PC-3 (cell line): ENCODE results near the gene SARNP. TPM values are rescaled to one million over a fixed set of nuclear protein-coding genes. Genes with fewer than 3 reads are reported as not detected.
"Not testable (repeated sequence)": the region's sequence is repeated elsewhere in the genome, so short reads cannot be mapped to it uniquely, and the experiment has no call there.

Experiments
- ATAC-seq: fragments of 200-7000 bp; cut with Tn5 transposase; 2 replicates; pipeline ENCODE4 v1.9.1; 2020; ENCODE audit warnings: mild to moderate bottlenecking, moderate library complexity
- Bru-seq: library from RNA; stranded (reverse); fragments of 400-500 nt; gene quantifications from one replicate; lab custom pipeline; 2021; lab: Mats Ljungman, UMichigan
- BruChase-seq, 2 experiments: library from RNA; stranded (reverse); fragments of 400-500 nt; gene quantifications; one replicate each; lab custom pipeline; 2021; lab: Mats Ljungman, UMichigan
- BruUV-seq: library from RNA; stranded (reverse); fragments of 400-500 nt; replicated peaks from 2 replicates; lab custom pipeline; 2021; lab: Mats Ljungman, UMichigan
- CTCF ChIA-PET: fragments of 300-600 bp; sonication (Branson Sonifier 250); formaldehyde crosslinking; loops from one replicate; lab custom pipeline; 2022; ENCODE audit warnings: antibody characterized with exemption; lab: Charles Lee
- POLR2A ChIA-PET: fragments of 300-600 bp; sonication (Branson Sonifier 250); formaldehyde crosslinking; loops from one replicate; lab custom pipeline; 2022; ENCODE audit warnings: antibody characterized with exemption; ENCODE audit not compliant: unreplicated experiment; lab: Charles Lee
- DNase-seq: peaks from one replicate; pipeline ENCODE4 v3.0.0-alpha.2; 2015
- H2AFZ ChIP-seq: fragments of 300-600 bp; sonication (generic); 2 replicates; pipeline ENCODE4 v1.6.0; 2016; ENCODE audit warnings: antibody characterized with exemption, low read length
- H3F3A ChIP-seq: fragments of 300-600 bp; sonication (generic); one replicate; pipeline ENCODE4 v1.6.0; 2017; ENCODE audit warnings: antibody characterized with exemption, low read length, control low read depth, mild to moderate bottlenecking; ENCODE audit not compliant: unreplicated experiment
- H3K27ac ChIP-seq: fragments of 300-600 bp; sonication (generic); 2 replicates; pipeline ENCODE4 v1.5.1; 2016; ENCODE audit warnings: mild to moderate bottlenecking, low read length
- H3K27me3 ChIP-seq: fragments of 300-600 bp; sonication (generic); 2 replicates; pipeline ENCODE4 v1.6.1; 2016; ENCODE audit warnings: low read length, mixed read lengths
- H3K36me3 ChIP-seq: fragments of 300-600 bp; sonication (generic); 2 replicates; pipeline ENCODE4 v1.6.1; 2016; ENCODE audit warnings: low read depth, mixed run types, low read length, mixed read lengths
- H3K4me1 ChIP-seq: fragments of 300-600 bp; sonication (generic); 2 replicates; pipeline ENCODE4 v1.5.1; 2016; ENCODE audit warnings: low read length; ENCODE audit not compliant: insufficient read depth
- H3K4me2 ChIP-seq: fragments of 300-600 bp; sonication (generic); 2 replicates; pipeline ENCODE4 v1.6.0; 2016; ENCODE audit warnings: low read length
- H3K4me3 ChIP-seq: fragments of 300-600 bp; sonication (generic); 2 replicates; pipeline ENCODE4 v1.5.1; 2016; ENCODE audit warnings: mild to moderate bottlenecking, low read length, mixed read lengths
- H3K79me2 ChIP-seq: fragments of 300-600 bp; sonication (generic); 2 replicates; pipeline ENCODE4 v1.6.1; 2017; ENCODE audit warnings: low read length, mixed read lengths
- H3K9ac ChIP-seq: fragments of 300-600 bp; sonication (generic); 2 replicates; pipeline ENCODE4 v1.6.0; 2016; ENCODE audit warnings: mild to moderate bottlenecking, low read length
- H3K9me2 ChIP-seq: fragments of 300-600 bp; sonication (generic); replicated peaks from 2 replicates; pipeline ENCODE4 v1.6.1; 2016; ENCODE audit warnings: mixed run types, low read length, mixed read lengths
- H3K9me3 ChIP-seq: fragments of 300-600 bp; sonication (generic); 2 replicates; pipeline ENCODE4 v1.6.1; 2016; ENCODE audit warnings: low read length, mixed read lengths
- H4K20me1 ChIP-seq: fragments of 300-600 bp; sonication (generic); 2 replicates; pipeline ENCODE4 v1.6.1; 2016; ENCODE audit warnings: low read length, mixed read lengths
- CTCF ChIP-seq: fragments of 300-600 bp; sonication (generic); conservative IDR thresholded peaks from 2 replicates; pipeline ENCODE4 v1.5.1; 2017; ENCODE audit warnings: antibody characterized with exemption, low read depth, mild to moderate bottlenecking, low read length
- EZH2 ChIP-seq: fragments of 300-600 bp; sonication (generic); IDR thresholded peaks from one replicate; pipeline ENCODE4 v1.6.1; 2017; ENCODE audit warnings: antibody characterized with exemption, mild to moderate bottlenecking, low read length; ENCODE audit not compliant: unreplicated experiment
- EZH2phosphoT487 ChIP-seq: fragments of 300-600 bp; sonication (generic); IDR thresholded peaks from 2 replicates; pipeline ENCODE4 v1.6.1; 2018; ENCODE audit warnings: mild to moderate bottlenecking, antibody characterized with exemption, low read length, borderline replicate concordance
- intact Hi-C: fragments of 100-400 bp; cut with micrococcal nuclease; formaldehyde crosslinking; loops from 2 replicates; pipeline ENCODE4 v1.9.0; 2023
- long read RNA-seq: library from polyadenylated mRNA; unstranded; transcript quantifications from one replicate; pipeline ENCODE4 v2.0.0, GENCODE V29; 2021; ENCODE audit not compliant: unreplicated experiment
- total RNA-seq: library from RNA; depleted of rRNA; stranded (reverse); fragments of >200 nt; gene quantifications from 2 replicates; pipeline ENCODE4 v1.2.3, GENCODE V29; 2014; rRNA removed

The SARNP gene
- total RNA-seq (103 and 108 TPM in 2 replicates), Bru-seq, nascent RNA (percentile 92 among the genes with signal in this experiment), BruChase-seq, experiment 1, labeled RNA remaining after a 6-hour chase (percentile 94 among the genes with signal in this experiment), BruChase-seq, experiment 2, labeled RNA remaining after a 2-hour chase (percentile 92 among the genes with signal in this experiment)
- long read RNA-seq, transcript SARNP-201 (11 exons, 926 nt) = major isoform, 51 of 60 reads
- long read RNA-seq, partial matches to known transcripts = 2 of 60 reads
- long read RNA-seq, other reads (novel, unspliced or antisense) = 3 of 60 reads

GRCh38 chr12:55817345-55818139 is at the start of gene SARNP, which contains the start of gene ORMDL2:
SARNP (minus strand) TSS chr12:55817724; CDS start chr12:55817701, 23 bp downstream.
ORMDL2 (plus strand) TSS chr12:55818041; CDS start chr12:55819000, 959 bp downstream.
- ChIA-PET CTCF (interaction anchor here (0.8 to 1.9 kb wide), 7 partner anchors 12 to 180 kb away, joined by 3 to 8 read pairs (median 4); partner anchors contain the start of genes DNAJC14 and SUOX), POLR2A (interaction anchor here (0.5 to 2.3 kb wide), 11 partner anchors 10 to 1412 kb away, joined by 3 to 32 read pairs (median 5); partner anchors contain the start of genes DNAJC14, RAB5B and SHMT2)
- TF ChIP-seq EZH2phosphoT487 (no peak), EZH2 (no peak), CTCF (no peak)
- Histone ChIP-seq H3K36me3 (peaks cover 37% of the 10 kb centered on the region), H3K9ac (peak within 1 kb of the TSS; percentile 93), H4K20me1 (peaks cover 18% of the 10 kb centered on the region), H3K4me3 (peak within 1 kb of the TSS; percentile 94), H3K9me3 (no peaks in the 10 kb centered on the region), H3K4me1 (peaks cover 21% of the 10 kb centered on the region), H3K27me3 (no peaks in the 10 kb centered on the region), H3K4me2 (peak within 1 kb of the TSS; percentile 98), H3K9me2 (no peaks in the 10 kb centered on the region), H2AFZ (peak within 1 kb of the TSS; percentile 82), H3K79me2 (peaks cover 72% of the 10 kb centered on the region), H3F3A (no peaks in the 10 kb centered on the region), H3K27ac (peak within 1 kb of the TSS; percentile 51)
- ATAC-seq = peak; percentile 94
- DNase-seq = peak; percentile 100
- BruUV-seq = no TSS peak
- intact Hi-C loops = loop anchor here (1.0 to 5.0 kb wide), 3 partner anchors 12 to 115 kb away; partner anchors contain the start of genes DNAJC14 and GDF11

GRCh38 chr12:55866454-55867004 is 49.0 kb upstream of the SARNP start:
- intact Hi-C loops, H3K9me3 ChIP-seq, H3K79me2 ChIP-seq, H3K4me3 ChIP-seq, ATAC-seq, H2AFZ ChIP-seq, H3K4me2 ChIP-seq, DNase-seq, H3F3A ChIP-seq, H3K9me2 ChIP-seq, BruUV-seq, H3K4me1 ChIP-seq, H4K20me1 ChIP-seq, POLR2A ChIA-PET, H3K36me3 ChIP-seq, H3K27ac ChIP-seq, H3K9ac ChIP-seq, CTCF ChIA-PET, H3K27me3 ChIP-seq: not testable (repeated sequence)

GRCh38 chr12:55865327-55865726 is 47.8 kb upstream of the SARNP start:
- CTCF ChIA-PET = no interaction called here
- POLR2A ChIA-PET = no interaction called here
- H3K9me2 ChIP-seq = no peaks in the 10 kb centered on the region

GRCh38 chr12:55862931-55863330 is 45.4 kb upstream of the SARNP start:
- H3K4me1 ChIP-seq, H3K9ac ChIP-seq, H2AFZ ChIP-seq, H3K79me2 ChIP-seq, H4K20me1 ChIP-seq, BruUV-seq, intact Hi-C loops, H3K27ac ChIP-seq, H3K36me3 ChIP-seq, H3K4me3 ChIP-seq, H3K4me2 ChIP-seq, DNase-seq, H3K27me3 ChIP-seq, POLR2A ChIA-PET, H3F3A ChIP-seq, CTCF ChIA-PET, H3K9me2 ChIP-seq, H3K9me3 ChIP-seq, ATAC-seq: not testable (repeated sequence)

More at GRCh38 chr12:55865327-55865726, 47.8 kb upstream of the SARNP start:
- ATAC-seq = no peak
- Histone ChIP-seq H3K27me3 (no peaks in the 10 kb centered on the region), H3K27ac (no peak overlapping the region), H3K4me3 (no peak overlapping the region), H3K4me1 (no peaks in the 10 kb centered on the region), H3K9ac (no peak overlapping the region), H4K20me1 (no peaks in the 10 kb centered on the region), H3F3A (no peaks in the 10 kb centered on the region), H3K36me3 (no peaks in the 10 kb centered on the region), H3K9me3 (0 out of 2 replicates have a peak, but pooled peaks cover 4% of the 10 kb centered on the region), H3K79me2 (no peaks in the 10 kb centered on the region), H2AFZ (no peak overlapping the region), H3K4me2 (no peak overlapping the region)
- no TSS peak for BruUV-seq
- intact Hi-C loops = no loop called here
- no peak for DNase-seq
- no peak for TF ChIP-seq EZH2
